HPDE6-E6E7 (cell line): ENCODE measurements around the gene BEST4.
A peak's percentile ranks its signal among the peaks of the same experiment; 100 is the strongest.
"Not testable (repeated sequence)": the region's sequence is repeated elsewhere in the genome, so short reads cannot be mapped to it uniquely, and the experiment has no call there.

Source experiments
- DNase-seq: peaks from one replicate; pipeline ENCODE4 v3.0.0; 2011; ENCODE audit warnings: missing footprints; ENCODE audit errors: extremely low spot score

BEST4 gene

GRCh38 chr1:44777969-44778635 is 9.9 kb downstream of the BEST4 start:
- no peak for DNase-seq

GRCh38 chr1:44777547-44777946 is 10.4 kb downstream of the BEST4 start:
- no peak for DNase-seq

- no peak for DNase-seq
These were observed 11.3 kb downstream of the BEST4 start for GRCh38 chr1:44776730-44777068.

- DNase-seq, result no peak
These were observed 11.8 kb downstream of the BEST4 start for GRCh38 chr1:44775930-44776729.

- DNase-seq, result peak; percentile 70
These were observed 12.7 kb downstream of the BEST4 start, which contains the start of gene RPS8 for GRCh38 chr1:44775078-44775929. Gene RPS8 (plus strand): TSS chr1:44775540. CDS start chr1:44775597, 57 bp downstream.

- DNase-seq, result not testable (repeated sequence)
These were observed 21.5 kb downstream of the BEST4 start for GRCh38 chr1:44766421-44766820.

DNA sequence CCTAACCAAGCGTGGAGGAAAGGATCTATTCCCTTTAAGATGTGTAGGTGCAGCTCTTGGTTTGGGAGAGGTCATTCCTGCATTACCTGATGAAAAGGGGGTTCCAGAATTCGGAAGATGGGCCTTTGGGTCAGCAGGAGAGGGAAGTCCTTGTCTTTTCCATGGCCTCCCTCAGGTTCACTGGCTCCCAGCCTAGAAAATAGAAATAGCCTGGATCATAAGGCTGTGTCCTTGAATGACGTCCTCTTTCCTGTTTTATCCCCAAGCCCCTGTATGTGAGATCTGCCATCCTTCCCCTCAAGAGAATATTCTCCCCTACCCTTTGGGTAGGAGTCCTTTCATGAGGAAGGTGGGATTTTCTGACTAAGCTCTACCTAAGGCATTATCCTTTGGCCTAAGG is 27.1 kb downstream of the BEST4 start:
- DNase-seq, result no peak

- DNase-seq, result no peak
These were observed 28.9 kb downstream of the BEST4 start for GRCh38 chr1:44759077-44759476.

GRCh38 chr1:44757420-44757819 is 30.6 kb downstream of the BEST4 start:
- no peak for DNase-seq

- DNase-seq, result no peak
These were observed 40.1 kb downstream of the BEST4 start for GRCh38 chr1:44747878-44748277.

DNA sequence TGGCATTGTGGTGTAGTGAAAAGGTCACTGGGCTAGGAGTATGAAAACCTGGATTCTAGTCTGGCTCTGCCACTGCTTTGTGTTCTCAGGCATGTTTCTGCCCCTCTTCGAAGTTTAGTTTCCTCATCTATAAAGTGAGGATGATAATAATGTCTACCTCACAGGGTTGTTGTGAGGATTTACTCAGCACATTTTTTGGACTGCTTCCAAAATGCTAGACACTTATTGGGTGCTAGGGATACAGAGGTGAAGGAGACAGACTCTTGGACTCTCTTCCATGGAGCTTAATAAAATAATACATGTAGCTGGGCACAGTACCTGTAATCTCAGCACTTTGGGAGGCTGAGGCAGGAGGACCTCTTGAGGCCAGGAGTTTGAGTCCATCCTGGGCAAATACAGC is 44.8 kb downstream of the BEST4 start:
- DNase-seq, result no peak

GRCh38 chr1:44740179-44740617 is 47.8 kb downstream of the BEST4 start:
- no peak for DNase-seq

GRCh38 chr1:44739307-44740178 is 48.4 kb downstream of the BEST4 start, which contains the start of gene KIF2C:
Gene KIF2C (plus strand): TSS chr1:44739837. CDS start chr1:44739933, 96 bp downstream.
- DNase-seq, result peak; percentile 99

GRCh38 chr1:44738953-44739306 is 49.0 kb downstream of the BEST4 start:
- not testable (repeated sequence) for DNase-seq

DNA sequence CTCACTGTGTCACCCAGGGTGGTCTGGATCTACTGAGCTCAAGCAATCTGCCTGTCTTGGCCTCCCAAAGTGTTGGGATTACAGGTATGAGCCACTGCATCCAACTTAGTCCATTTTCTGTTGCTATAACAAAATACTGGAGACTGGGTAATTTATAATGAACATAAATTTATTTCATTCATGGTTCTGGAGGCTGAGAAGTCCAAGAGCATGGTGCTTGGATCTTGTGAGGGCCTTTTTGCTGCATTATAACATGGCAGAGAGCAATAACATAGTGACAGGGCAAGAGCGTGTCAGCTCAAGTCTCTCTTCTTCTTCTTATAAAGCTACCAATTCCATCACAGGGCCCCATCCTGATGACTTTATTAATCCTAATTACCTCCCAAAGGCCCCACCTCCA is 52.0 kb downstream of the BEST4 start:
- no peak for DNase-seq

- no peak for DNase-seq
These were observed 54.2 kb downstream of the BEST4 start for GRCh38 chr1:44733784-44734183.
